MM.1S (cell line): ENCODE measurements around the gene DGKA.

Experiments
- DNase-seq: peaks from one replicate; pipeline ENCODE4 v3.0.0-alpha.2; 2015
- H2AFZ ChIP-seq: fragments of 300-600 bp; sonication (generic); 2 replicates; pipeline ENCODE4 v1.6.0; 2016; ENCODE audit warnings: antibody characterized with exemption, low read length
- H3F3A ChIP-seq: fragments of 300-600 bp; sonication (generic); 2 replicates; pipeline ENCODE4 v1.6.1; 2016; ENCODE audit warnings: mild to moderate bottlenecking, antibody characterized with exemption, low read length, moderate library complexity, mixed read lengths; ENCODE audit not compliant: insufficient read depth
- H3K27ac ChIP-seq: fragments of 300-600 bp; sonication (generic); 2 replicates; pipeline ENCODE4 v1.5.1; 2016; ENCODE audit warnings: mild to moderate bottlenecking, low read length
- H3K27me3 ChIP-seq: fragments of 300-600 bp; sonication (generic); replicated peaks from 2 replicates; pipeline ENCODE4 v1.6.0; 2016; ENCODE audit warnings: low read length; ENCODE audit not compliant: insufficient read depth
- H3K36me3 ChIP-seq: fragments of 300-600 bp; sonication (generic); replicated peaks from 2 replicates; pipeline ENCODE4 v1.6.1; 2016; ENCODE audit warnings: mild to moderate bottlenecking, low read length, mixed read lengths; ENCODE audit not compliant: insufficient read depth
- H3K4me1 ChIP-seq: fragments of 300-600 bp; sonication (generic); 2 replicates; pipeline ENCODE4 v1.6.1; 2016; ENCODE audit warnings: low read length, mixed read lengths
- H3K4me2 ChIP-seq: fragments of 300-600 bp; sonication (generic); 2 replicates; pipeline ENCODE4 v1.6.0; 2016; ENCODE audit warnings: low read depth, low read length
- H3K4me3 ChIP-seq: fragments of 300-600 bp; sonication (generic); 2 replicates; pipeline ENCODE4 v1.5.1; 2016; ENCODE audit warnings: low read length, mixed read lengths
- H3K79me2 ChIP-seq: fragments of 300-600 bp; sonication (generic); 2 replicates; pipeline ENCODE4 v1.6.1; 2016; ENCODE audit warnings: mixed run types, low read length, mixed read lengths
- H3K9ac ChIP-seq: fragments of 300-600 bp; sonication (generic); 2 replicates; pipeline ENCODE4 v1.6.1; 2016; ENCODE audit warnings: low read length, mixed read lengths
- H3K9me2 ChIP-seq: fragments of 300-600 bp; sonication (generic); replicated peaks from 2 replicates; pipeline ENCODE4 v1.6.1; 2016; ENCODE audit warnings: mild to moderate bottlenecking, low read length, mixed read lengths; ENCODE audit not compliant: insufficient read depth
- H3K9me3 ChIP-seq: fragments of 300-600 bp; sonication (generic); replicated peaks from 2 replicates; pipeline ENCODE4 v1.6.1; 2016; ENCODE audit warnings: mild to moderate bottlenecking, low read length, mixed read lengths; ENCODE audit not compliant: insufficient read depth
- H4K20me1 ChIP-seq: fragments of 300-600 bp; sonication (generic); 2 replicates; pipeline ENCODE4 v1.6.1; 2016; ENCODE audit warnings: mild to moderate bottlenecking, low read length, moderate library complexity, mixed read lengths; ENCODE audit not compliant: insufficient read depth
- CTCF ChIP-seq: fragments of 300-600 bp; sonication (generic); IDR thresholded peaks from 2 replicates; pipeline ENCODE4 v1.5.1; 2016; ENCODE audit warnings: antibody characterized with exemption, low read length, mixed read lengths
- EZH2 ChIP-seq: fragments of 300-600 bp; sonication (generic); optimal IDR thresholded peaks from 2 replicates; pipeline ENCODE3; 2017; ENCODE audit warnings: low read depth, mild to moderate bottlenecking, antibody characterized with exemption, low read length, mixed read lengths
- EZH2phosphoT487 ChIP-seq: fragments of 300-600 bp; sonication (generic); IDR thresholded peaks from 2 replicates; pipeline ENCODE4 v1.6.1; 2018; ENCODE audit warnings: antibody characterized with exemption, low read length

Gene DGKA

GRCh38 chr12:55982319-55982936, 51.5 kb downstream of the DGKA start:
- H3K4me2 ChIP-seq: no peak overlapping the region
- TF ChIP-seq CTCF (no peak), EZH2 (no peak), EZH2phosphoT487 (no peak)
- no peak overlapping the region for H3K9ac ChIP-seq
- H3F3A ChIP-seq: no peaks in the 10 kb centered on the region
- H3K79me2 ChIP-seq: peaks cover 6% of the 10 kb centered on the region; the same call in 1 of the 2 replicates
- H3K27me3 ChIP-seq: no peaks in the 10 kb centered on the region
- H3K36me3 ChIP-seq: no peaks in the 10 kb centered on the region
- no peak for DNase-seq
- H3K9me3 ChIP-seq: no peaks in the 10 kb centered on the region
- no peak overlapping the region for H3K4me3 ChIP-seq
- no peak overlapping the region for H3K27ac ChIP-seq
- H4K20me1 ChIP-seq: no peaks in the 10 kb centered on the region
- H3K4me1 ChIP-seq: no peaks in the 10 kb centered on the region
- H3K9me2 ChIP-seq: no peaks in the 10 kb centered on the region
- H2AFZ ChIP-seq: no peak overlapping the region

- no peak overlapping the region for H2AFZ ChIP-seq
- H3F3A ChIP-seq: no peaks in the 10 kb centered on the region
- no peaks in the 10 kb centered on the region for H3K4me1 ChIP-seq
- H3K27ac ChIP-seq: no peak overlapping the region
- no peaks in the 10 kb centered on the region for H3K9me2 ChIP-seq
- H3K4me3 ChIP-seq: no peak overlapping the region
- H3K36me3 ChIP-seq: no peaks in the 10 kb centered on the region
- no peak for DNase-seq
- H3K27me3 ChIP-seq: no peaks in the 10 kb centered on the region
- H3K79me2 ChIP-seq: no peaks in the 10 kb centered on the region
- no peak overlapping the region for H3K9ac ChIP-seq
- H4K20me1 ChIP-seq: no peaks in the 10 kb centered on the region
- no peak overlapping the region for H3K4me2 ChIP-seq
- H3K9me3 ChIP-seq: no peaks in the 10 kb centered on the region
- no peak for TF ChIP-seq EZH2
- TF ChIP-seq CTCF: no peak
- TF ChIP-seq EZH2phosphoT487: no peak
Observed at GRCh38 chr12:55983232-55983842, 52.4 kb downstream of the DGKA start.

GRCh38 chr12:55984861-55985260, 53.9 kb downstream of the DGKA start:
- Histone ChIP-seq H3F3A (no peaks in the 10 kb centered on the region), H2AFZ (no peak overlapping the region), H3K9me3 (no peaks in the 10 kb centered on the region), H3K4me1 (no peaks in the 10 kb centered on the region), H3K4me2 (no peak overlapping the region), H3K4me3 (no peak overlapping the region), H3K79me2 (no peaks in the 10 kb centered on the region), H3K27ac (no peak overlapping the region), H3K36me3 (no peaks in the 10 kb centered on the region; the same call in 1 of the 2 replicates), H3K9ac (no peak overlapping the region), H3K9me2 (no peaks in the 10 kb centered on the region), H3K27me3 (no peaks in the 10 kb centered on the region), H4K20me1 (no peaks in the 10 kb centered on the region)
- TF ChIP-seq CTCF: no peak
- no peak for TF ChIP-seq EZH2phosphoT487
- no peak for TF ChIP-seq EZH2
- DNase-seq: no peak
